AG04449 (cell line): ENCODE results near the gene STXBP2.

ENCODE experiments used
- CTCF ChIA-PET: fragments of 350-600 bp; formaldehyde crosslinking; extraction: SDS; loops from one replicate; lab custom pipeline; 2021; ENCODE audit warnings: antibody characterized with exemption; lab: Yijun Ruan, JAX
- POLR2A ChIA-PET: fragments of 400-600, 350-600 bp; formaldehyde crosslinking; extraction: SDS; loops from one replicate; lab custom pipeline; 2020; ENCODE audit warnings: antibody characterized with exemption, inconsistent platforms; lab: Yijun Ruan, JAX
- DNase-seq: peaks from one replicate; pipeline ENCODE4 v3.0.0-alpha.2; 2010; ENCODE audit warnings: low read depth, low spot score
- H3K4me3 ChIP-seq: 2 replicates; pipeline ENCODE4 v1.5.1; 2011; ENCODE audit warnings: low read depth, mild to moderate bottlenecking, control low read depth, low read length
- CTCF ChIP-seq: IDR thresholded peaks from one replicate; pipeline ENCODE4 v1.5.1; 2011; ENCODE audit warnings: mild to moderate bottlenecking, moderate library complexity, low read length, control low read depth, inconsistent platforms; ENCODE audit not compliant: insufficient read depth; ENCODE audit errors: missing control alignments

STXBP2 gene

DNA sequence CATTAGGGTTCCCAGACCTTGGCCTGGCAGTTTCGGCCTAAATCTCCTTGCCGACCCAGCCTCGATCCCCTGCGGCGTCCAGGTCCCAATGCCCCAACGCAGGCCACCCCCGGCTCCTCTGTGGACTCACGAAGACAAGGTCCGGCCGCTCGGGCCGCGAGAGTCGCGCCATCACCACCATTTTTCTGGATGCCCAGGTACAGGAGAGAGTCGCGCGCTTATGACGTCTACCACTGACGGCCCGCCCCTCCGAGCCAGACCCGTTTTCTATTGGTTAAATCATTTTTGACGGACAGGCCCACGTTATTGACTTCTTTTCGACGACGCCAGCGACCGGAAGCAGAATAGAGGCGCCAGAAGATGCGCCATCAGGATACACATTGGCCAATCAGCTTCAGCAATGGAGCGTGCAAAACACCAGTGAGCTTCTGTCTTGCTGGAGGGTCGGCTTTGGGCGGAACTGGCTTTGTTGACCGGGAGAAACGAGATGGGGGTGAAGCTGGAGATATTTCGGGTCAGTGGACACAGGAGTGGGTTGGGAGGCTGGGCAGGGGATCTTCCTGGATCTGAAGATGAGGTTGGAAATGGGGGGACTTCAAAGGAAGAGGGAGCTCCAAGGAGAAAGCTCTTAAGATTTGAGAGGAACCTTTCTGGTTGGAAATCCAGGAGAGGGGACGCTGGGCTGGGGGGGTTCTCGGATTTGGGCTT lies 7.4 kb upstream of the STXBP2 start, which contains the start of the genes PET100 and XAB2:
TSS of gene PET100 (plus strand) at position 447 of the 708 bp plus-strand sequence. CDS start at position 488, 41 bp downstream.
TSS of gene XAB2 (minus strand) at position 199 of the 708 bp plus-strand sequence. CDS start at position 181, 18 bp downstream.
- TF ChIP-seq CTCF = no peak
- peak; percentile 94 for DNase-seq
- H3K4me3 ChIP-seq = peak within 1 kb of the TSS; percentile 99
- POLR2A ChIA-PET = interaction anchor here (0.7 to 1.0 kb wide), 2 partner anchors 66 to 433 kb away, joined by 3 read pairs; no protein-coding TSS in a partner anchor
- CTCF ChIA-PET = interaction anchor here (1.2 to 3.6 kb wide), 5 partner anchors 23 to 170 kb away, joined by 3 to 18 read pairs (median 7); partner anchors contain the start of genes MCEMP1 and TRAPPC5

DNA sequence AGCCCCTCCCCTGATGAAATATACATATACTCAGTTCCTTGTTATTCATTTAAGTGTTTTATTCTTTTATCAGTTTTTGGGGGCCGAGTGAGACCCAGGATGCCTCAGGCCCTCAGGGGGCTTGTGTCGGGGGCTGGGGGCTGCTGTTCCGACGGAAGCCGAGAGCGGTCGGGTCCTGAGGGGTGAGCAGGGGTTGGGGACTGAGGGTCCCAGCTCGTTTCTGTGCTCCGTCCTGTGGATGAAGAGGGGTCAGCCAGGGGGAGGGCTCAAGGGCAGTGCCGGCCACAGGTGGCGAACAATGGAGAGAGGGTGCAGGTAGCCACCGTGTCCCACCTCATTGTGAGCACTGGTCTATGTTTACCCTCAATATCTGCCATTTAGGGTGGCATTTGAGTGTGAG lies 5.3 kb upstream of the STXBP2 start:
- POLR2A ChIA-PET = no interaction called here
- no peak overlapping the region for H3K4me3 ChIP-seq
- CTCF ChIA-PET = interaction anchor here (2.4 to 3.6 kb wide), 2 partner anchors 21 to 168 kb away, joined by 12 to 18 read pairs; no protein-coding TSS in a partner anchor
- no peak for DNase-seq
- no peak for TF ChIP-seq CTCF

DNA sequence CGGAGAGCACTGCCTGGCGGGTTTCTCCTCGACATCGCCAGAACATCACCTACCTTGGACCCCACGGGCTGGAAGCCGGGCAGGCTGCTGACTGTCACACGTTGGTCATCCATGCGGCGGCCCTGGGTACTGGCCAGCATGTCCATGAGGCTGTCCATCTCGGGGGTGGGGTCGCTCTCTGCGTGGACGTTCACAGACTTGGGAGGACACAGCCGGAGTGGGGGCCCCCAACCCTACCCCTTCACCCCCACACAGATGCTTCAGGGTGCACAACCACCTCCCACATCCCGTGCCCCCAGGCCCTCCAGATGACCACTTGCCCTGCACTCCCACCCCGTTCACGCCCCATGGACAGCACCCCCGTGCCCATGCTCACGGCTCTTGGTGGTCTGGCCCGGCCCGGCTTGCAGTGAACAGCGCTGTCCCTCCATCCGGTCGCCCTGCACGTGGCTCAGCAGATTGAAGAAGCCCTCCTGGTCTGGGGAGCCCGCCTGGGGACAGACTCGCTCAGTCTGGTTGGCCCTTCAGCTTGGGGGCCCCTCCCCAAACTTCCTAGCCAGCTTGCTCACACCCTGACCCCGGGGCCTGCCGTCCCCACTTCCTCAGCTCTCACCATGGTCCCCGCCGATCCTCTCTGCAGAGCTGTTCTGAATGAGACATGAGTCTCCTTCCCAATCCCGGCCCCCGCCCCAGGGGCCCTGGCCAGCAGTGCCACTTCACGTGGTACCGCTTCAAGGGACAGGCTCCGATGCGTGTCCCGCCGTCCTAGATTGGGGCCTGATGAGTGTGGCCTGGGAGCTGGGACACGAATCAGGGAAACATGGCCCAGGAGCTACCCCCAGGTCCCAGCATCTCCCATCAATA lies 4.3 kb upstream of the STXBP2 start:
- TF ChIP-seq CTCF = no peak
- DNase-seq = no peak
- ChIA-PET POLR2A (no interaction called here), CTCF (interaction anchor here (1.3 kb wide), 1 partner anchor 20 kb away, joined by 5 read pairs; no protein-coding TSS in a partner anchor)
- H3K4me3 ChIP-seq = no peak overlapping the region

DNA sequence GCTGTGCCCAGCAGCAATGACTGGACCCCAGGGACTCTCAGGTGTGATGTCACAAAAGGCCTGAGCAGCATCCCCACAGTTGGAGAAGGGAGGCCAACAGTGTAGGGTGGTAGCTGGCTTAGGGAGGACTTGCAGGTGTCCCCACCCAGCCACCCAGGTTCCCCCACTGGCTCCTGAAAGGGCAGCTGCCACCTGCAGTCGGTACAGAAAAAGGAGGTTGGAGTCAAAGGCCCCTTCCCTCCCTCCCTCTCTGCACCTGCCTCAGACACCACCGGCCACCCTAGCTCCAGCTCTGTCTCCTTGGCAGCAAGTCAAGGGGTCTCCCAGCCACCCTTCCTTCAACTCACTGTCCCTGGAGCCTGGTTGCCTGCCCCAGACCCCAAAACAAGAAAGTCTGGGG lies 3.2 kb upstream of the STXBP2 start, which contains the start of gene PCP2:
TSS of gene PCP2 (minus strand) at position 22 of the 400 bp plus-strand sequence. CDS start 262 bp downstream, outside the sequence.
- ChIA-PET POLR2A (no interaction called here), CTCF (interaction anchor here (0.8 to 1.3 kb wide), 2 partner anchors 18 to 47 kb away, joined by 3 to 5 read pairs; partner anchors contain the start of gene TRAPPC5)
- H3K4me3 ChIP-seq = no peak within 1 kb of the TSS
- no peak for DNase-seq
- no peak for TF ChIP-seq CTCF

DNA sequence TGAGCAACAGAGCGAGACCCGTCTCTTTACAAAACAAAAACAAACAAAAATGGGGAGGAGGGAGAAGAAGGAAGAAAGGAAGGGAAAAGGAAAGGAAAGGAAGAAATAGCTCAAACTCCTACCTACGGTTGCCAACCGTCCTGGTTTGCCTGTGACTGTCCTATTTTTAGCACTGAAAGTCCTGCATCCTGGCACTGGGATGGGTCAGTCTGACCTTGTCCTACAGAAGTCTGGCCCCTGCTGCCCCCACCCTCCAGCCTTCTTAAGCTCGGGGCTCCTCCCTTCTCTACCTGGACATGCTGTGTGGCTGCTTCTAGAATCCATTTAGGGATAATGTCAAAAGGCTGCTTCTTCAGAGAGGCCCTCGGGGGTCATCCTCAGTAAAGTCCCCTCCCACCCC lies 1.2 kb upstream of the STXBP2 start:
- POLR2A ChIA-PET = no interaction called here
- DNase-seq = no peak
- TF ChIP-seq CTCF = no peak
- CTCF ChIA-PET = interaction anchor here (1.2 to 2.1 kb wide), 2 partner anchors 16 to 45 kb away, joined by 4 to 9 read pairs; partner anchors contain the start of gene TRAPPC5
- H3K4me3 ChIP-seq = no peak overlapping the region
